Measurements from ENCODE around the gene AFDN. TPM values are rescaled to one million over a fixed set of nuclear protein-coding genes. Genes with fewer than 3 reads are reported as not detected.

AFDN gene
- 27.0 and 39.0 TPM in 2 replicates for total RNA-seq

GRCh38 chr6:167826896-167827582 lies at the start of gene AFDN:
AFDN (plus strand) TSS chr6:167826911; CDS start chr6:167827133, 222 bp downstream.

GRCh38 chr6:167997642-167998041 lies 170.9 kb downstream of the AFDN start, which contains the start of gene KIF25:
KIF25 (plus strand) TSS chr6:167997671; CDS start chr6:168029586, 31,915 bp downstream.

Other genes starting within 250 kb of the AFDN start
- not detected in 2 replicates for gene KIF25, start 170.8 kb downstream of the AFDN start, total RNA-seq

Measured in smooth muscle cell of trachea (primary cell).